Right atrium auricular region (tissue), 2 donors: ENCODE results near the gene TRMT2A. TPM values are rescaled to one million over a fixed set of nuclear protein-coding genes. Genes with fewer than 3 reads are reported as not detected.
"Not testable (repeated sequence)": the region's sequence is repeated elsewhere in the genome, so short reads cannot be mapped to it uniquely, and the experiment has no call there.

Experiments used
- DNase-seq: peaks from one replicate; pipeline ENCODE4 v3.0.0-alpha.2; 2019; ENCODE audit warnings: low spot score
- H3K27ac ChIP-seq, 2 donors: fragments of 200-600 bp; sonication (generic); 1 replicate in 1 of 2; 2 replicates in 1 of 2; pipeline ENCODE4 v1.5.1; 2016 to 2019
- H3K27me3 ChIP-seq, 2 donors: fragments of 200-600 bp; sonication (generic); one replicate each; pipeline versions ENCODE4 v1.5.1 to v1.6.0; 2017 to 2019
- H3K36me3 ChIP-seq: fragments of 200-600 bp; sonication (generic); one replicate; pipeline ENCODE4 v1.5.1; 2016
- H3K4me1 ChIP-seq, 2 donors: fragments of 200-600 bp; sonication (generic); one replicate each; pipeline versions ENCODE4 v1.5.1 to v1.6.0; 2017 to 2019
- H3K4me3 ChIP-seq, 2 donors: fragments of 200-600 bp; sonication (generic); 1 replicate in 1 of 2; 2 replicates in 1 of 2; pipeline ENCODE4 v1.5.1; 2017 to 2019; ENCODE audit warnings: mild to moderate bottlenecking in 1 of 2, moderate library complexity in 1 of 2
- H3K9me3 ChIP-seq, 2 donors: fragments of 200-600 bp; sonication (generic); one replicate each; pipeline ENCODE4 v1.5.1; 2019
- CTCF ChIP-seq, 2 donors: fragments of 200-600 bp; sonication (generic); IDR thresholded peaks; one replicate each; pipeline ENCODE4 v1.5.1; 2019; ENCODE audit warnings: antibody characterized with exemption in 2 of 2
- total RNA-seq, 2 donors: library from RNA; depleted of rRNA; stranded (reverse); fragments of >200 nt; gene quantifications; one replicate each; pipeline ENCODE4 v1.1.0, GENCODE V29; 2016

TRMT2A gene
- total RNA-seq, 2 donors from 2014 or later, result 16.0 to 17.6 TPM

GRCh38 chr22:20068640-20069039 lies 48.4 kb downstream of the TRMT2A start:
- Histone ChIP-seq H3K27ac (no peak overlapping the region), H3K9me3 (no peaks in the 10 kb centered on the region), H3K27me3 (no peaks in the 10 kb centered on the region), H3K36me3 (peaks cover 14% of the 10 kb centered on the region), H3K4me1 (no peaks in the 10 kb centered on the region), H3K4me3 (no peak overlapping the region)
- TF ChIP-seq CTCF (IDR thresholded peaks at IDR 0.05), result no peak
- no peak for DNase-seq

GRCh38 chr22:20067384-20067682 lies 49.7 kb downstream of the TRMT2A start:
- H3K4me3 ChIP-seq, H3K4me1 ChIP-seq, H3K9me3 ChIP-seq, DNase-seq, H3K27ac ChIP-seq, H3K27me3 ChIP-seq: not testable (repeated sequence)
- H3K36me3 ChIP-seq, result peaks cover 27% of the 10 kb centered on the region

GRCh38 chr22:20066617-20067383 lies 50.2 kb downstream of the TRMT2A start:
- Histone ChIP-seq H3K36me3 (peaks cover 32% of the 10 kb centered on the region), H3K4me1 (no peaks in the 10 kb centered on the region), H3K4me3 (no peak overlapping the region), H3K9me3 (no peaks in the 10 kb centered on the region), H3K27me3 (no peaks in the 10 kb centered on the region), H3K27ac (no peak overlapping the region)
- DNase-seq, result no peak
- no peak for TF ChIP-seq CTCF (IDR thresholded peaks at IDR 0.05)

GRCh38 chr22:20065896-20066616 lies 51.0 kb downstream of the TRMT2A start:
- Histone ChIP-seq H3K36me3 (peaks cover 40% of the 10 kb centered on the region), H3K27me3 (no peaks in the 10 kb centered on the region), H3K4me3 (no peak overlapping the region), H3K4me1 (peaks cover 0 to 7% of the 10 kb centered on the region in 2 donors), H3K27ac (no peak overlapping the region), H3K9me3 (no peaks in the 10 kb centered on the region)
- no peak for TF ChIP-seq CTCF (IDR thresholded peaks at IDR 0.05)
- DNase-seq, result no peak

- no peak for DNase-seq
- no peak for TF ChIP-seq CTCF (IDR thresholded peaks at IDR 0.05)
- Histone ChIP-seq H3K27me3 (no peaks in the 10 kb centered on the region), H3K36me3 (peaks cover 40% of the 10 kb centered on the region), H3K9me3 (no peaks in the 10 kb centered on the region), H3K4me3 (no peak overlapping the region), H3K4me1 (peaks cover 0 to 7% of the 10 kb centered on the region in 2 donors), H3K27ac (no peak overlapping the region)
These were observed 52.3 kb downstream of the TRMT2A start for GRCh38 chr22:20064545-20065262.

DNA sequence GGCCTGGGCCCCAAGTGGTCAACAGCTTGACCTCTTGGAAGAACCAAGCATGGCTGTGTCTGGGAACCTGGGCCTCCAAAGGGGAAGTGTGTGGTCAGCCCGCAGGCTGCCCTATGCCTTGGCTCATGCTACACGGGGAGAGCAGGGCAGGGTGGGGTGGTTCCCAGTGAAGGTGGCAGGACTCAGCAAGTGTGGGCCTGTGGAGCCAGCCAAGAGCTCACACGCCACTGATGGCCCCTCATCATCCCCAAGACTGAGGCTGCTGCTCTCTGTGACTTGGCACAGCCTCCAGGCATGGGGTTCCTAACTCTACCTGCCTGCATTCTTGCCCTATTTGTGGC lies 52.9 kb downstream of the TRMT2A start:
- H3K36me3 ChIP-seq, result peaks cover 40% of the 10 kb centered on the region

More for the DNA sequence above, 52.9 kb downstream of the TRMT2A start:
- no peak for TF ChIP-seq CTCF (IDR thresholded peaks at IDR 0.05)
- Histone ChIP-seq H3K27ac (no peak overlapping the region), H3K4me1 (peaks cover 0 to 7% of the 10 kb centered on the region in 2 donors), H3K27me3 (no peaks in the 10 kb centered on the region), H3K4me3 (no peak overlapping the region), H3K9me3 (no peaks in the 10 kb centered on the region)
- no peak for DNase-seq
